Endothelial cell of umbilical vein (primary cell): Measurements from ENCODE around the gene GMPR2.

Experiments used
- CTCF ChIP-seq, 2 donors: IDR thresholded peaks; 1 replicate in 1 of 2; 2 replicates in 1 of 2; pipeline ENCODE4 v1.5.1; 2011; ENCODE audit warnings: low read length in 2 of 2, mild to moderate bottlenecking in 2 of 2, moderate library complexity in 2 of 2, control low read depth in 1 of 2, inconsistent platforms in 1 of 2, low read depth in 1 of 2; ENCODE audit not compliant: insufficient read depth in 1 of 2; ENCODE audit errors: extremely low read depth in 1 of 2
- EZH2 ChIP-seq: IDR thresholded peaks from 2 replicates; pipeline ENCODE4 v1.6.1; 2012; ENCODE audit warnings: borderline replicate concordance, low read depth, mild to moderate bottlenecking, moderate library complexity, low read length, inconsistent platforms; ENCODE audit not compliant: severe bottlenecking
- MAX ChIP-seq: IDR thresholded peaks from 2 replicates; pipeline ENCODE4 v1.6.1; 2011; ENCODE audit not compliant: insufficient read depth, insufficient read length
- POLR2AphosphoS5 ChIP-seq: IDR thresholded peaks from 2 replicates; pipeline ENCODE4 v1.6.1; 2012; ENCODE audit warnings: low read depth, mild to moderate bottlenecking, control low read depth, low read length, moderate library complexity; ENCODE audit not compliant: insufficient read depth

GRCh38 chr14:24252289-24253124 lies 19.8 kb downstream of the GMPR2 start:
- TF ChIP-seq CTCF (IDR thresholded peaks at IDR 0.05; ENCODE audit: extremely low read depth in 1 of 2, insufficient read depth in 1 of 2, low read depth in 1 of 2, low read length in 2 of 2) (no peak), POLR2AphosphoS5 (no peak), EZH2 (no peak), MAX (no peak)
